Aorta (tissue), 5 donors: ENCODE data around the gene RELCH. TPM values are rescaled to one million over a fixed set of nuclear protein-coding genes. Genes with fewer than 3 reads are reported as not detected.

Experiments
- ATAC-seq: fragments of 200-7000 bp; cut with Tn5 transposase; one replicate; pipeline ENCODE4 v1.9.1; 2022; ENCODE audit warnings: moderate library complexity; ENCODE audit not compliant: low FRiP score
- DNase-seq, 2 donors: peaks; one replicate each; pipeline ENCODE4 v3.0.0-alpha.2; 2020
- H3K27ac ChIP-seq, 2 donors: one replicate each; pipeline ENCODE4 v1.5.1; 2013; ENCODE audit warnings: low read length in 2 of 2, mild to moderate bottlenecking in 2 of 2, moderate library complexity in 2 of 2, control low read depth in 1 of 2, inconsistent platforms in 1 of 2, low read depth in 1 of 2
- H3K27me3 ChIP-seq, 2 donors: one replicate each; pipeline ENCODE4 v1.6.1; 2013; ENCODE audit warnings: control low read depth in 1 of 2, low read length in 1 of 2, mild to moderate bottlenecking in 1 of 2, moderate library complexity in 1 of 2; ENCODE audit not compliant: insufficient read depth in 2 of 2, control insufficient read depth in 1 of 2
- H3K36me3 ChIP-seq, 2 donors: one replicate each; pipeline ENCODE4 v1.6.1; 2013; ENCODE audit warnings: control low read depth in 1 of 2, low read length in 1 of 2, mild to moderate bottlenecking in 1 of 2; ENCODE audit not compliant: insufficient read depth in 2 of 2, control insufficient read depth in 1 of 2
- H3K4me1 ChIP-seq, 2 donors: one replicate each; pipeline ENCODE4 v1.6.1; 2013; ENCODE audit warnings: low read length in 2 of 2, control low read depth in 1 of 2, mild to moderate bottlenecking in 1 of 2, moderate library complexity in 1 of 2; ENCODE audit not compliant: insufficient read depth in 2 of 2, control insufficient read depth in 1 of 2
- H3K4me3 ChIP-seq, 2 donors: one replicate each; pipeline ENCODE4 v1.5.1; 2013; ENCODE audit warnings: low read length in 2 of 2, control low read depth in 1 of 2, mild to moderate bottlenecking in 1 of 2
- H3K9me3 ChIP-seq: one replicate; pipeline ENCODE4 v1.6.1; 2013; ENCODE audit warnings: mild to moderate bottlenecking, low read length; ENCODE audit not compliant: control insufficient read depth
- WGBS, 2 donors: extraction: QIAGEN DNeasy Blood & Tissue Kit; methylation state at CpG; one replicate each; pipeline ENCODE4 v1.1.7; 2013; 5-methylcytosine and 5-hydroxymethylcytosine counted together
- intact Hi-C, 2 donors: fragments of 100-400 bp; cut with DNase I; formaldehyde crosslinking; loops; one replicate each; pipeline versions ENCODE4 v1.14.2 to v1.15.0; 2022
- polyA plus RNA-seq, 2 donors: library from polyadenylated mRNA; stranded (reverse); fragments of 200-250 nt; gene quantifications; one replicate each; pipeline ENCODE4 v1.2.3, GENCODE V29; 2013
- total RNA-seq, 2 donors: library from RNA; stranded (reverse); fragmentation: NEBNext Ultra II Directional; extraction: Animal tissue kit (Norgen Biotek cat#: 25700); gene quantifications; one replicate each; pipeline ENCODE4 v1.2.1, GENCODE V29; 2021
- donor health status: healthy with polysubstance abuse.
- donor health status: Bipolar disorder and iron deficiency.
- donor health status: DM: no; HTN: no; CAD: no.
- donor health status: DM: no; HTN: no; CAD: no.
- donor health status: DM: yes; HTN: yes; CAD: no.

RELCH gene
- total and polyA plus RNA-seq, 4 donors = 1.8 to 40.7 (median 21.9) TPM

- no peaks in the 10 kb centered on the region for H3K27me3 ChIP-seq
- intact Hi-C loops = loop anchor here (2.0 to 10.0 kb wide), 2 partner anchors 69 to 403 kb away; no protein-coding TSS in a partner anchor
Measured at GRCh38 chr18:62182220-62182619, 4.8 kb upstream of the RELCH start.

GRCh38 chr18:62183578-62184195 lies 3.4 kb upstream of the RELCH start:
- intact Hi-C loops = loop anchor here (2.0 to 10.0 kb wide), 2 partner anchors 67 to 401 kb away; no protein-coding TSS in a partner anchor
- WGBS, 2 donors = 3 to 9% methylated on average over 2 of the region's 2 CpGs
- no peaks in the 10 kb centered on the region for H3K9me3 ChIP-seq
- no peak overlapping the region for H3K27ac ChIP-seq
- H3K27me3 ChIP-seq = no peaks in the 10 kb centered on the region
- ATAC-seq = no peak
- no peaks in the 10 kb centered on the region for H3K4me1 ChIP-seq
- no peak for DNase-seq
- H3K36me3 ChIP-seq = no peaks in the 10 kb centered on the region
- H3K4me3 ChIP-seq = no peak overlapping the region

More at GRCh38 chr18:62182220-62182619, 4.8 kb upstream of the RELCH start:
- Histone ChIP-seq H3K4me3 (no peak overlapping the region), H3K9me3 (no peaks in the 10 kb centered on the region), H3K36me3 (no peaks in the 10 kb centered on the region), H3K27ac (no peak overlapping the region), H3K4me1 (no peaks in the 10 kb centered on the region)
- 82 to 84% methylated on average over 3 of the region's 3 CpGs for WGBS, 2 donors
- DNase-seq (no peak), ATAC-seq (no peak)

- intact Hi-C loops = loop anchor here (2.0 to 10.0 kb wide), 5 partner anchors 62 to 531 kb away; partner anchors contain the start of gene PHLPP1 (in 1 of the 2)
- H3K36me3 ChIP-seq = no peaks in the 10 kb centered on the region
- WGBS, 2 donors = 0 to 1% methylated on average over 12 of the region's 12 CpGs
- ATAC-seq (peak; percentile 63), DNase-seq (no peak)
- H3K27ac ChIP-seq = peak overlapping the region in 1 of 2 donors; percentile 72
- no peaks in the 10 kb centered on the region for H3K4me1 ChIP-seq
- H3K9me3 ChIP-seq = no peaks in the 10 kb centered on the region
- peak overlapping the region; percentile 58 to 59 for H3K4me3 ChIP-seq
- no peaks in the 10 kb centered on the region for H3K27me3 ChIP-seq
Measured at GRCh38 chr18:62186499-62186773, 619 bp upstream of the RELCH start.

- no peaks in the 10 kb centered on the region for H3K36me3 ChIP-seq
- peak overlapping the region in 1 of 2 donors; percentile 53 for H3K27ac ChIP-seq
- H3K4me1 ChIP-seq = no peaks in the 10 kb centered on the region
- no peaks in the 10 kb centered on the region for H3K27me3 ChIP-seq
- DNase-seq (no peak), ATAC-seq (peak; percentile 2)
- H3K9me3 ChIP-seq = no peaks in the 10 kb centered on the region
- intact Hi-C loops = loop anchor here (2.0 to 10.0 kb wide), 5 partner anchors 61 to 529 kb away; partner anchors contain the start of gene PHLPP1 (in 1 of the 2)
- H3K4me3 ChIP-seq = peak overlapping the region; percentile 62 to 85
- 1% methylated on average over 49 to 54 of the region's 54 CpGs for WGBS, 2 donors
Measured at GRCh38 chr18:62187543-62188510, 772 bp downstream of the RELCH start.

- Histone ChIP-seq H3K27ac (no peak overlapping the region), H3K9me3 (no peaks in the 10 kb centered on the region), H3K36me3 (no peaks in the 10 kb centered on the region), H3K27me3 (no peaks in the 10 kb centered on the region), H3K4me3 (no peak overlapping the region), H3K4me1 (no peaks in the 10 kb centered on the region)
- intact Hi-C loops = loop anchor here (5.0 to 10.0 kb wide), 4 partner anchors 238 to 528 kb away; partner anchors contain the start of gene PHLPP1 (in 1 of the 2)
- DNase-seq (no peak), ATAC-seq (no peak)
- 28 to 33% methylated on average over 2 of the region's 2 CpGs for whole genome bisulfite sequencing, 2 donors
Measured at GRCh38 chr18:62189208-62189607, 2.2 kb downstream of the RELCH start.

DNA sequence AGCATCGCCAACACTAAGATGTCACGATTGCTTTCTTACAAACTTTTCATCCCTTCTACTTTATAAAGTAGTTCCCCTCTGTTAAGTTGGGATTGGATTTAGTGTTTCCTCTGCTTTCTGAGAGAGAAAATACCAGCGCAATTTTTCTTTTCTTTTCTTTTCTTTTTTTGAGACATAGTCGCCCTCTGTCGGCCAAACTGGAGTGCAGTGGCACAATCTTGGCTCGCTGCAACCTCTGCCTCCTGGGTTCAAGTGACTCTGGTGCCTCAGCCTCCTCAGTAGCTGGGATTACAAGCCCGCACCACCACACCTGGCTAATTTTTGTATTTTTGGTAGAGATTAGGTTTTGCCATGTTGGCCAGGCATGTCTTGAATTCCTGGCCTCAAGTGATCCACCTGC lies 9.0 kb downstream of the RELCH start:
- no peaks in the 10 kb centered on the region for H3K27me3 ChIP-seq
- H3K36me3 ChIP-seq = no peaks in the 10 kb centered on the region
- H3K27ac ChIP-seq = no peak overlapping the region
- peaks cover 0 to 1% of the 10 kb centered on the region in 2 donors for H3K4me1 ChIP-seq
- H3K9me3 ChIP-seq = no peaks in the 10 kb centered on the region
- H3K4me3 ChIP-seq = no peak overlapping the region
- ATAC-seq (no peak), DNase-seq (no peak)
- 91 to 96% methylated on average over 7 of the region's 7 CpGs for WGBS, 2 donors
- intact Hi-C loops = no loop called here

GRCh38 chr18:62196980-62197379 lies 9.9 kb downstream of the RELCH start:
- DNase-seq = no peak
- Histone ChIP-seq H3K9me3 (no peaks in the 10 kb centered on the region), H3K27me3 (no peaks in the 10 kb centered on the region), H3K36me3 (no peaks in the 10 kb centered on the region), H3K4me3 (no peak overlapping the region), H3K4me1 (peaks cover 0 to 1% of the 10 kb centered on the region in 2 donors), H3K27ac (no peak overlapping the region)
- no peak for ATAC-seq
- intact Hi-C loops = no loop called here

GRCh38 chr18:62198259-62198658 lies 11.2 kb downstream of the RELCH start:
- Histone ChIP-seq H3K27me3 (no peaks in the 10 kb centered on the region), H3K4me3 (no peak overlapping the region), H3K36me3 (no peaks in the 10 kb centered on the region), H3K4me1 (peaks cover 0 to 1% of the 10 kb centered on the region in 2 donors), H3K27ac (no peak overlapping the region), H3K9me3 (no peaks in the 10 kb centered on the region)
- intact Hi-C loops = no loop called here
- DNase-seq (no peak), ATAC-seq (no peak)
- 81 to 89% methylated on average over 2 of the region's 2 CpGs for WGBS, 2 donors
